Endodermal cell (in vitro differentiated cells): ENCODE data around the gene GRN. TPM values are rescaled to one million over a fixed set of nuclear protein-coding genes. Genes with fewer than 3 reads are reported as not detected.

Source experiments
- DNase-seq: peaks from one replicate; pipeline ENCODE4 v3.0.0-alpha.2; 2017
- H3K27ac ChIP-seq: 2 replicates; pipeline ENCODE4 v1.5.1; 2013; ENCODE audit warnings: mild to moderate bottlenecking, low read depth, low read length, moderate library complexity
- H3K27me3 ChIP-seq: 2 replicates; pipeline ENCODE4 v1.6.1; 2013; ENCODE audit warnings: mild to moderate bottlenecking, low read length, moderate library complexity; ENCODE audit not compliant: insufficient read depth, control insufficient read depth, poor library complexity, severe bottlenecking
- H3K36me3 ChIP-seq: 2 replicates; pipeline ENCODE4 v1.7.0; 2013; ENCODE audit warnings: mild to moderate bottlenecking, low read length, moderate library complexity; ENCODE audit not compliant: control insufficient read depth, insufficient read depth
- H3K4me1 ChIP-seq: one replicate; pipeline ENCODE4 v1.7.0; 2013; ENCODE audit warnings: low read length; ENCODE audit not compliant: control insufficient read depth, insufficient read depth
- H3K4me3 ChIP-seq: 2 replicates; pipeline ENCODE4 v1.5.1; 2013; ENCODE audit warnings: mild to moderate bottlenecking, low read length, moderate library complexity
- H3K9ac ChIP-seq: 2 replicates; pipeline ENCODE4 v1.6.1; 2013; ENCODE audit warnings: mild to moderate bottlenecking, low read length, moderate library complexity; ENCODE audit not compliant: poor library complexity, severe bottlenecking; ENCODE audit errors: extremely low read depth
- H3K9me3 ChIP-seq: 2 replicates; pipeline ENCODE4 v1.6.1; 2013; ENCODE audit warnings: mild to moderate bottlenecking, low read length, moderate library complexity; ENCODE audit not compliant: control insufficient read depth
- H3K27ac Mint-ChIP-seq: 2 replicates; pipeline ENCODE4 v1.8.0; 2020; ENCODE audit warnings: mixed read lengths
- H3K27me3 Mint-ChIP-seq: 2 replicates; pipeline ENCODE4 v1.8.0; 2021; ENCODE audit warnings: mild to moderate bottlenecking, mixed read lengths; ENCODE audit not compliant: insufficient read depth
- H3K36me3 Mint-ChIP-seq: 2 replicates; pipeline ENCODE4 v1.8.0; 2020; ENCODE audit warnings: low read depth, mixed read lengths
- H3K4me1 Mint-ChIP-seq: 2 replicates; pipeline ENCODE4 v1.8.0; 2020; ENCODE audit warnings: mixed read lengths
- H3K4me3 Mint-ChIP-seq: 2 replicates; pipeline ENCODE4 v1.8.0; 2020; ENCODE audit warnings: mild to moderate bottlenecking, moderate library complexity, mixed read lengths
- H3K9me3 Mint-ChIP-seq: 2 replicates; pipeline ENCODE4 v1.8.0; 2020; ENCODE audit warnings: mild to moderate bottlenecking, mixed read lengths
- CTCF ChIP-seq: fragments of 200-600 bp; sonication (generic); conservative IDR thresholded peaks from 2 replicates; pipeline ENCODE4 v1.5.0; 2021; ENCODE audit warnings: antibody characterized with exemption, mild to moderate bottlenecking
- WGBS, 2 experiments: methylation state at CpG; one replicate each; pipeline versions ENCODE4 v1.1.5 to v1.1.7; 2013; ENCODE audit warnings: missing lambda C conversion rate in 2 of 2, mixed read lengths in 1 of 2; ENCODE audit not compliant: insufficient coverage in 1 of 2, insufficient read length in 1 of 2; 5-methylcytosine and 5-hydroxymethylcytosine counted together
- total RNA-seq, 2 donors: library from RNA; stranded (reverse); fragmentation: NEBNext Ultra II Directional in 1 of 2; extraction: Animal tissue kit (Norgen Biotek cat#: 25700) in 1 of 2; gene quantifications; 2 replicates in 1 of 2; 3 replicates in 1 of 2; pipeline ENCODE4 v1.2.1, GENCODE V29; 2021

Gene GRN
- total RNA-seq, 2 donors from 2014 or later, result 178 to 205 TPM

- Mint-ChIP-seq H3K4me1 (no peaks in the 10 kb centered on the region), H3K27me3 (peaks cover 3% of the 10 kb centered on the region), H3K36me3 (peaks cover 19% of the 10 kb centered on the region), H3K4me3 (peak overlapping the region; percentile 43), H3K9me3 (no peaks in the 10 kb centered on the region), H3K27ac (no peak overlapping the region)
- Histone ChIP-seq H3K9ac (no peak overlapping the region), H3K9me3 (no peaks in the 10 kb centered on the region), H3K4me3 (no peak overlapping the region), H3K4me1 (no peaks in the 10 kb centered on the region), H3K27ac (no peak overlapping the region), H3K36me3 (peaks cover 32% of the 10 kb centered on the region), H3K27me3 (no peaks in the 10 kb centered on the region)
- no peak for DNase-seq
- WGBS, 2 experiments, result 66 to 82% methylated on average over 8 to 22 of the region's 22 CpGs
- no peak for TF ChIP-seq CTCF
These were observed 7.9 kb downstream of the GRN start for GRCh38 chr17:44352828-44353671.

GRCh38 chr17:44353672-44354331, 8.7 kb downstream of the GRN start:
- WGBS, 2 experiments, result 32 to 44% methylated on average over 50 to 98 of the region's 98 CpGs
- TF ChIP-seq CTCF, result no peak
- no peaks in the 10 kb centered on the region for H3K9me3 Mint-ChIP-seq
- DNase-seq, result peak; percentile 83
- no peaks in the 10 kb centered on the region for H3K4me1 ChIP-seq
- peaks cover 38% of the 10 kb centered on the region for H3K36me3 ChIP-seq
- no peak overlapping the region for H3K9ac ChIP-seq
- no peak overlapping the region for H3K4me3 ChIP-seq
- no peaks in the 10 kb centered on the region for H3K27me3 ChIP-seq
- peaks cover 3% of the 10 kb centered on the region for H3K27me3 Mint-ChIP-seq
- H3K4me3 Mint-ChIP-seq, result peak overlapping the region; percentile 38
- H3K27ac Mint-ChIP-seq, result no peak overlapping the region
- no peak overlapping the region for H3K27ac ChIP-seq
- no peaks in the 10 kb centered on the region for H3K9me3 ChIP-seq
- H3K36me3 Mint-ChIP-seq, result peaks cover 21% of the 10 kb centered on the region
- H3K4me1 Mint-ChIP-seq, result no peaks in the 10 kb centered on the region

- Histone ChIP-seq H3K27ac (no peak overlapping the region), H3K9ac (no peak overlapping the region), H3K4me1 (no peaks in the 10 kb centered on the region), H3K4me3 (no peak overlapping the region), H3K9me3 (no peaks in the 10 kb centered on the region), H3K36me3 (peaks cover 45% of the 10 kb centered on the region), H3K27me3 (no peaks in the 10 kb centered on the region)
- Mint-ChIP-seq H3K27ac (no peak overlapping the region), H3K36me3 (peaks cover 25% of the 10 kb centered on the region), H3K4me1 (no peaks in the 10 kb centered on the region), H3K27me3 (peaks cover 3% of the 10 kb centered on the region), H3K9me3 (no peaks in the 10 kb centered on the region), H3K4me3 (peak overlapping the region; percentile 38)
- peak; percentile 96 for DNase-seq
- TF ChIP-seq CTCF, result peak; percentile 87
- WGBS, 2 experiments, result 46 to 59% methylated on average over 25 to 77 of the region's 77 CpGs
These were observed 9.8 kb downstream of the GRN start for GRCh38 chr17:44354582-44355561.
